WI38 (cell line): ENCODE measurements around the gene SREBF2.

Experiments
- H3K4me3 ChIP-seq: 2 replicates; pipeline ENCODE4 v1.5.1; 2011; ENCODE audit warnings: low read depth, mild to moderate bottlenecking, control low read depth, low read length
- TF ChIP-seq, protein P1 (sequence below): IDR thresholded peaks from 2 replicates; pipeline ENCODE4 v1.5.1; 2012; ENCODE audit warnings: low read depth, mild to moderate bottlenecking, control low read depth, low read length

Gene SREBF2

DNA sequence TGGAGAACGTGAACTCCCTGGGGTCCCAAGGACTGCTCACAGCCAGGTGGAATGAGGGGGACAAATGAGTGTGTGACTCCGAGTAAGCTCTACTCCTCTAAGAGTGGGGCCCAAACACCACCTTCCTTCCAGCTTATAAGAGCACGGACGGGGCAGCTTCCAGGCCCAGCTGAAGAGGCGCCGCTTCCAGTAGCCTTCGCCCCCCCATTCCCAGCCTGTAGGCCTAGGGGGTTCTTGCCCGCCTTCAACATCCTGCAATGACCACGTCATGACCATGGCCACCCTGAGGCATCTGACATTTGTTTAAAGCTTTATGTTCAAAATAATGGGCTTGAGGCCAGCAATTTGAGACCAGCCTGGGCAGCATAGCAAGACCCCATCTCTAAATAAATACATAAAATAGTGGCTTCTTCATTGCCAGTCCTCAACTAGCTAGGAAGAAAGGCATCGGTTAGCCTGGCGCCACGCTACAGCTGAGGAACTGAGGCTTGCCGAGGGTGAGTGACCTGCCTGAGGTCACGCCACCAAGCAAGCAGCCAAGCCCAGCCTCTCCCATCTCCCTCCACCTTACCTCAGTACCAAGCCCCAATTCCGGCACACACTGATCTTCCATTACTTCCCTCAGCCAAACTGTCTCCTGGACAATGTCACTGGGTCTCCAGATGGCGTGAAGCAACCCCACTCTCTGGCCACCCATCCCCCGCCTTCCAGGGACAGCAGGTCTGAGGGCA is 101.5 kb downstream of the SREBF2 start:
- no peak overlapping the region for H3K4me3 ChIP-seq
- TF ChIP-seq, protein P1, sequence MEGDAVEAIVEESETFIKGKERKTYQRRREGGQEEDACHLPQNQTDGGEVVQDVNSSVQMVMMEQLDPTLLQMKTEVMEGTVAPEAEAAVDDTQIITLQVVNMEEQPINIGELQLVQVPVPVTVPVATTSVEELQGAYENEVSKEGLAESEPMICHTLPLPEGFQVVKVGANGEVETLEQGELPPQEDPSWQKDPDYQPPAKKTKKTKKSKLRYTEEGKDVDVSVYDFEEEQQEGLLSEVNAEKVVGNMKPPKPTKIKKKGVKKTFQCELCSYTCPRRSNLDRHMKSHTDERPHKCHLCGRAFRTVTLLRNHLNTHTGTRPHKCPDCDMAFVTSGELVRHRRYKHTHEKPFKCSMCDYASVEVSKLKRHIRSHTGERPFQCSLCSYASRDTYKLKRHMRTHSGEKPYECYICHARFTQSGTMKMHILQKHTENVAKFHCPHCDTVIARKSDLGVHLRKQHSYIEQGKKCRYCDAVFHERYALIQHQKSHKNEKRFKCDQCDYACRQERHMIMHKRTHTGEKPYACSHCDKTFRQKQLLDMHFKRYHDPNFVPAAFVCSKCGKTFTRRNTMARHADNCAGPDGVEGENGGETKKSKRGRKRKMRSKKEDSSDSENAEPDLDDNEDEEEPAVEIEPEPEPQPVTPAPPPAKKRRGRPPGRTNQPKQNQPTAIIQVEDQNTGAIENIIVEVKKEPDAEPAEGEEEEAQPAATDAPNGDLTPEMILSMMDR = no peak

DNA sequence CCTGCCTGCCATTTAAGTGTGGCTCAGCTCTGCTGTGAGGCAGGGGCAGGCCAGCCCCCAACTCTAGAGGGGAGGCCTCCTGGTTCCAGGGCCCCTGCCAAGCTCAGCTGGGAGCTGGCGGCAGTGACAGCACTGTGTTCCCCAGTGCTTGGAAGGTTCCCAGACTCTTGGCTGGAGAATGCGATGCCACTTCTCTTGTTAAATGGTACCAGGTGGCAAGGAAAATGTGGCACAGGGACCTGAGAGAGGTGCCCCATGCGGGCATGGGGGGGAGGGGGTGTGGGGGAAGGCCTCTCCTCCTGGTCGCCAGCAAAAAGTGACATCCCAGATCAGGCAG is 102.1 kb downstream of the SREBF2 start:
- TF ChIP-seq, protein P1 = no peak
- no peak overlapping the region for H3K4me3 ChIP-seq

DNA sequence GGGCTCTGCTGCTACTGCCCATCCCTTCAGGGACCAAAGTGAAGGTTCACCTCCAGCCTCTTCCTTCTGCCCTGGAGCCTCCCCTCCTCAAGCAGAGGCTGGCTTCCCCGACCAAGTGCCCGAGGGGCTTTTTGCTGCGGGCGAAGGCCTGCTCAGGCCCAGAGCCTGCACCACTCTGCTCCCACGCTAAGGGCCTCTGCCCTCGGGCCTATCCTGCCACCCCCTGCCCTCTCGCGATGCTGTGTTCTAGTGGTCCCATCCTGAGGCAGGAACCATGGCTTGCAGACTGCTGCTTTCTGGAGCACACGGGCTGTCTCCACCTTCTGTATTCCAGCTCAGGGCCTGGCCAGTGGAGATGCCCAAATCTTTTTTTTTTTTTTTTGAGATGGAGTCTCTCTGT is 102.6 kb downstream of the SREBF2 start:
- TF ChIP-seq, protein P1 = no peak
- no peak overlapping the region for H3K4me3 ChIP-seq

DNA sequence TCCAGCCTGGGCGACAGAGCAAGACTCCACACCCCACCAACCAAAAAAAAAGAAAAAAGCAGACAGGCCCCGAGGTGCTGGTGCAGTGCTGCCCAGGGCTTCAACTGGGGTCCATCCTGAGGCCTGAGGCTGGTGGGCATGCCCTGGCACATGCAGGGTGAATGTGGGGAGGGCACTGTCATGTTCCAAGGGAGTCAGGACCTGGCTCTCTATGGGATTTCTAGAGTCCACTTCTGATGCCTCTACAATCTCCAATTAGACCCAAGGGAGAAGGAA is 103.9 kb downstream of the SREBF2 start:
- no peak overlapping the region for H3K4me3 ChIP-seq

DNA sequence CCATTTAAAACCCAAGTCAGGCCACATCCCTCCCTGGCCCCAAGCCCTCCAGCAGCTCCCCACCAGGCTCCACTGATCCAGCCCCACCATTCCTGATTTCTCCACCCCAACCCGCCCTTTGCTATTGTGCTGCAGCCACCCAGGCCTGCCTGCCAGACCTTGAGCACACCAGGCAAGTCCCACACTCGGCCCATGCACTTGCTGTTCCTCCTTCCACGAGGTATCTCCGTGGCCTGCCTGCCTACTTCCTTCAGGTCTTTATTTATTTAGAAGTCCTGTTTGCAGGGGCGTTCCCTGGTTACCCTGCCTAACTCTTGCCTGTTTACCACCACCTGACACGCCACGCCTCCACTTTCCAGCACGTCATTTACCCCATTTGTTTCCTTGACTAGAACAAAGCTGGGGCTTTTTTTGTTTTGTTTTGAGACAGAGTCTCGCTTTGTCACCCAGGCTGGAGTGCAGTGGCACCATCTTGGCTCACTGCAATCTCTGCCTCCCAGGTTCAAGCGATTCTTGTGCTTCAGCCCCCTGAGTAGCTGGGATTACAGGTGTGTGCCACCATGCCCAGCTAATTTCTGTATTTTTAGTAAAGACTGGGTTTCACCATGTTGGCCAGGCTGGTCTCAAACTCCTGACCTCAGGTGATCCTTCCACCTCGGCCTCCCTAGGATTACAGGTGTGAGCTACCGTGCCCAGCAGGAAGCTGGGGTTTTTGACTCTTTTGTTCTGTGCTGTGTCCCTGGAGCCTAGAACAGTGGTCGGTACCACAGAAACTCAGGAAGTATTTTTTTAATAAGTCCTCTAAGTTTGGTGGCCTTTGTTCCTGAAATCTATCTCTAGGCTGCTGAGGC is 107.3 kb downstream of the SREBF2 start:
- no peak overlapping the region for H3K4me3 ChIP-seq

More for the DNA sequence above, 103.9 kb downstream of the SREBF2 start:
- TF ChIP-seq, protein P1 = no peak

DNA sequence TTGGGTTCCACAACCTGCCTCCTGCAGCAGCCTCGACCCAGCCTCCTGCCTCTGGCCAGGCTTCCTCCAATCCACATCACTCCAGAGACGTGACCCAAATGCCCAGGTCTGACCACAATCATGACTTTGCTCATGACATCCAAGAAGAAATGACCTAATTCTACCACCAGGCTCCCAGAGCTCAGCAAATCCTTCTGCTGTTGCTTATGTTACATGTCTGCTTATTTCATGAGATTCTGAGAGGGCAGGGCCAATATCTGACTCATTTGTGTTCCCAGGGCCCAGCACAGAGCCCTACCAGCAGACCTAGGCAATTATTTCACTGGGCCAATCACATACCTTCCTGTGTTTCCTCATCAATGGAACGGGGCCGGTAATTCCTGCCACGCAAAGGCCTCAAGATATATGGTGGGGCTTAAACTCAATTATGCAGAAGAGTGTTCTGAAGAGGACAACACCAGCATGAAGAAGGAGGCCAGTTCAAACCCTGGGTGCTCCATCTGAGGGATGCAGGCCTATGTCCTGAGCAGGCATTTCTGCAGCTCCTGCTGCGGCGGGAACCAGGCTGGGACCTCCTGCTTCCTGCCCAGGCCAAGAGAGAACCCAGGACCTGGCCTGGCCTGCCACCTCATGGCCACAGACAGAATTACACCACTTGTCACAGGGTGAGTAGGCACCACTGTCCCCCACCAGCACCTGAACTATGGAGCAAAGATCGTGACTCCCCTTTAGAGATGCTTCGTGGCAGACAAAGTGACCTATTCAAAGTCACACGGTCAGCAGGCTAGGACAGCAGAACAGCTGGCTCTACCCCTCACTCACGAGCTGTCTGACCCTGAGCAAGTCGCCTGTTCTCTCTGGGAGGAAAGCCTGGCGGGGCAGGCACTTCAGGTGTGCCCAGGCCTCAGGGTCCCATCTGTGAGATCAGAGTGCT is 108.2 kb downstream of the SREBF2 start:
- no peak overlapping the region for H3K4me3 ChIP-seq
- TF ChIP-seq, protein P1 = peak; percentile 87

More for the DNA sequence above, 107.3 kb downstream of the SREBF2 start:
- TF ChIP-seq, protein P1 = no peak
